Calu3 (cell line): ENCODE data around the gene LHFPL3. TPM values are rescaled to one million over a fixed set of nuclear protein-coding genes. Genes with fewer than 3 reads are reported as not detected.

ENCODE experiments used
- BruUV-seq: library from RNA; stranded (reverse); fragments of 400-500 nt; replicated peaks from 2 replicates; lab custom pipeline; 2021; lab: Mats Ljungman, UMichigan
- CTCF ChIA-PET: fragments of 300-600 bp; sonication (Branson Sonifier 250); formaldehyde crosslinking; loops from one replicate; lab custom pipeline; 2022; ENCODE audit warnings: antibody characterized with exemption; lab: Charles Lee
- DNase-seq: peaks from one replicate; pipeline ENCODE4 v3.0.0; 2022
- H3K27ac Mint-ChIP-seq: one replicate; pipeline ENCODE4 v1.8.0; 2022; ENCODE audit warnings: mixed read lengths; ENCODE audit not compliant: unreplicated experiment
- H3K27me3 Mint-ChIP-seq: one replicate; pipeline ENCODE4 v1.8.0; 2022; ENCODE audit warnings: mixed read lengths; ENCODE audit not compliant: unreplicated experiment
- H3K36me3 Mint-ChIP-seq: one replicate; pipeline ENCODE4 v1.8.0; 2022; ENCODE audit warnings: mild to moderate bottlenecking, moderate library complexity, mixed read lengths; ENCODE audit not compliant: insufficient read depth, unreplicated experiment
- H3K4me1 Mint-ChIP-seq: one replicate; pipeline ENCODE4 v1.8.0; 2022; ENCODE audit warnings: mild to moderate bottlenecking, low read depth, mixed read lengths; ENCODE audit not compliant: unreplicated experiment
- H3K4me3 Mint-ChIP-seq: one replicate; pipeline ENCODE4 v1.8.0; 2022; ENCODE audit warnings: mild to moderate bottlenecking, low read depth, moderate library complexity, mixed read lengths; ENCODE audit not compliant: unreplicated experiment
- H3K9me3 Mint-ChIP-seq: one replicate; pipeline ENCODE4 v1.8.0; 2022; ENCODE audit warnings: low read depth, mixed read lengths; ENCODE audit not compliant: unreplicated experiment
- intact Hi-C: fragments of 100-400 bp; cut with micrococcal nuclease; formaldehyde crosslinking; loops from one replicate; pipeline ENCODE4 v1.10.0; 2022; ENCODE audit not compliant: unreplicated experiment
- total RNA-seq: library from RNA; stranded (reverse); gene quantifications from 2 replicates; pipeline ENCODE4 v1.2.3, GENCODE V29; 2022
- TF ChIP-seq, protein P1 (sequence below): fragments of 200-600 bp; IDR thresholded peaks from one replicate; pipeline ENCODE4 v1.8.0; 2022; ENCODE audit warnings: antibody characterized with exemption; ENCODE audit not compliant: unreplicated experiment

The LHFPL3 gene
- total RNA-seq, 1 experiment from 2014 or later = not detected

GRCh38 chr7:104795086-104795485 is 466.7 kb downstream of the LHFPL3 start:
- Mint-ChIP-seq H3K27ac (no peak overlapping the region), H3K36me3 (no peaks in the 10 kb centered on the region), H3K9me3 (no peaks in the 10 kb centered on the region), H3K27me3 (peaks cover 10% of the 10 kb centered on the region), H3K4me1 (peaks cover 22% of the 10 kb centered on the region), H3K4me3 (no peak overlapping the region)
- intact Hi-C loops = loop anchor here (10.0 kb wide), 1 partner anchor 740 kb away; the partner anchor contains the start of gene RINT1
- CTCF ChIA-PET = no interaction called here
- no TSS peak for BruUV-seq
- TF ChIP-seq, protein P1, sequence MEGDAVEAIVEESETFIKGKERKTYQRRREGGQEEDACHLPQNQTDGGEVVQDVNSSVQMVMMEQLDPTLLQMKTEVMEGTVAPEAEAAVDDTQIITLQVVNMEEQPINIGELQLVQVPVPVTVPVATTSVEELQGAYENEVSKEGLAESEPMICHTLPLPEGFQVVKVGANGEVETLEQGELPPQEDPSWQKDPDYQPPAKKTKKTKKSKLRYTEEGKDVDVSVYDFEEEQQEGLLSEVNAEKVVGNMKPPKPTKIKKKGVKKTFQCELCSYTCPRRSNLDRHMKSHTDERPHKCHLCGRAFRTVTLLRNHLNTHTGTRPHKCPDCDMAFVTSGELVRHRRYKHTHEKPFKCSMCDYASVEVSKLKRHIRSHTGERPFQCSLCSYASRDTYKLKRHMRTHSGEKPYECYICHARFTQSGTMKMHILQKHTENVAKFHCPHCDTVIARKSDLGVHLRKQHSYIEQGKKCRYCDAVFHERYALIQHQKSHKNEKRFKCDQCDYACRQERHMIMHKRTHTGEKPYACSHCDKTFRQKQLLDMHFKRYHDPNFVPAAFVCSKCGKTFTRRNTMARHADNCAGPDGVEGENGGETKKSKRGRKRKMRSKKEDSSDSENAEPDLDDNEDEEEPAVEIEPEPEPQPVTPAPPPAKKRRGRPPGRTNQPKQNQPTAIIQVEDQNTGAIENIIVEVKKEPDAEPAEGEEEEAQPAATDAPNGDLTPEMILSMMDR = no peak
- no peak for DNase-seq

GRCh38 chr7:104795616-104796398 is 467.4 kb downstream of the LHFPL3 start:
- Mint-ChIP-seq H3K27ac (no peak overlapping the region), H3K9me3 (no peaks in the 10 kb centered on the region), H3K27me3 (peaks cover 17% of the 10 kb centered on the region), H3K4me3 (no peak overlapping the region), H3K4me1 (peaks cover 14% of the 10 kb centered on the region), H3K36me3 (no peaks in the 10 kb centered on the region)
- DNase-seq = no peak
- CTCF ChIA-PET = no interaction called here
- intact Hi-C loops = loop anchor here (10.0 kb wide), 1 partner anchor 739 kb away; the partner anchor contains the start of gene RINT1
- TF ChIP-seq, protein P1 = no peak
- BruUV-seq = no TSS peak

DNA sequence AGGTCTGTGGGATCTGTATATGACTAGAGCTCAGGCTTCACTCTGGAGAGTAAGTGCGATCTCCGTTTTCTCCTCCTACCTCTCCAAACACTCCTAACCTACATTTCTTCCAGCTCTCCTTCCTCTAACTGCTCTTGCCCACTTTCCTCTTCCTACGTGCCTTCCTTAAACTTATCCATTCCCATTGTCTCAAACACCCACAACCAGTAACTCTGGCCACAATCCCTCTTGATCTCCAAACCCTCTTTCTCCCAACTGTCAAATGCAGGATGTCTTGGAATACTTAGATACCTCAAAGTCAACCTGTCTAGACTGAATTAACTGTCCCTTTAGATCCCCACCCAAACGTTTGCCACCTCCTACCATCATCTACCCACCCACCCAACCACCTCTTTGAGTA is 471.9 kb downstream of the LHFPL3 start:
- no peaks in the 10 kb centered on the region for H3K36me3 Mint-ChIP-seq
- no peak for DNase-seq
- BruUV-seq = no TSS peak
- H3K4me3 Mint-ChIP-seq = no peak overlapping the region
- TF ChIP-seq, protein P1 = no peak
- no peak overlapping the region for H3K27ac Mint-ChIP-seq
- H3K27me3 Mint-ChIP-seq = peaks cover 61% of the 10 kb centered on the region
- H3K9me3 Mint-ChIP-seq = no peaks in the 10 kb centered on the region
- CTCF ChIA-PET = no interaction called here
- no peaks in the 10 kb centered on the region for H3K4me1 Mint-ChIP-seq
- intact Hi-C loops = no loop called here

DNA sequence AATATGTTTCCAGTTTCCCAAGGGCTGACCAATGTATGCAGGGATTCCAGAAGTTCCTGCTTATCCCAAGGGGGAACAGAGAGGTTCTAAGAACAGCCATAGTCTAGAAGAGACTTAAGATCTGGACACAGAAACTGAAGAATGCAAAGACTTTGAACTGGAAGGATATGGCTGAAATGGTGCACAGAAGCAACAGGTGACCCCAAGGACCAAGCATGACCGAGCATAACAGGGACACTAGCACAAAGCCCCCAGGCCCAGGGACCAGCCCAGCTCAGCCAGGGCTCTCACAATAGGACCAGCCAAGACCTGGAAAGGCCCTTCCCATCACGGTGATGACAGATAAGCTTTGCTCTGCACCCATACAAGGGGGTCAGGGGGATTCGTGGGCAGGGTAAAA is 472.6 kb downstream of the LHFPL3 start:
- H3K4me1 Mint-ChIP-seq = no peaks in the 10 kb centered on the region
- no peaks in the 10 kb centered on the region for H3K9me3 Mint-ChIP-seq
- no TSS peak for BruUV-seq

More for the DNA sequence above, 472.6 kb downstream of the LHFPL3 start:
- CTCF ChIA-PET = no interaction called here
- H3K27me3 Mint-ChIP-seq = peaks cover 69% of the 10 kb centered on the region
- no peaks in the 10 kb centered on the region for H3K36me3 Mint-ChIP-seq
- no peak overlapping the region for H3K4me3 Mint-ChIP-seq
- DNase-seq = no peak
- H3K27ac Mint-ChIP-seq = no peak overlapping the region
- intact Hi-C loops = no loop called here
- TF ChIP-seq, protein P1 = no peak
